Mesendoderm (in vitro differentiated cells): ENCODE measurements around the gene CCDC40.

ENCODE experiments used
- DNase-seq: peaks from one replicate; pipeline ENCODE4 v3.0.0; 2013
- H2AK5ac ChIP-seq: 2 replicates; pipeline ENCODE4 v1.6.1; 2013; ENCODE audit warnings: low read length, inconsistent platforms
- H2BK120ac ChIP-seq: 2 replicates; pipeline ENCODE4 v1.6.1; 2013; ENCODE audit warnings: low read depth, mild to moderate bottlenecking, low read length, moderate library complexity, mixed read lengths
- H2BK15ac ChIP-seq: replicated peaks from 2 replicates; pipeline ENCODE4 v1.6.1; 2013; ENCODE audit warnings: low read depth, mild to moderate bottlenecking, moderate library complexity
- H2BK5ac ChIP-seq: 2 replicates; pipeline ENCODE4 v1.6.1; 2013; ENCODE audit warnings: low read length, inconsistent platforms
- H3K18ac ChIP-seq: 2 replicates; pipeline ENCODE4 v1.6.1; 2013; ENCODE audit warnings: mild to moderate bottlenecking, low read length, mixed read lengths
- H3K23ac ChIP-seq: one replicate; pipeline ENCODE4 v1.6.1; 2013; ENCODE audit warnings: low read length
- H3K27ac ChIP-seq: 2 replicates; pipeline ENCODE4 v1.5.1; 2013; ENCODE audit warnings: low read depth, mild to moderate bottlenecking, inconsistent platforms, low read length, moderate library complexity
- H3K27me3 ChIP-seq: 2 replicates; pipeline ENCODE4 v1.6.1; 2013; ENCODE audit warnings: low read length, control low read depth, mild to moderate bottlenecking, inconsistent platforms; ENCODE audit not compliant: insufficient read depth, poor library complexity
- H3K36me3 ChIP-seq: 2 replicates; pipeline ENCODE4 v1.6.1; 2013; ENCODE audit warnings: low read length, inconsistent platforms; ENCODE audit not compliant: control insufficient read depth, insufficient read depth
- H3K4ac ChIP-seq: one replicate; pipeline ENCODE4 v1.6.1; 2013; ENCODE audit warnings: low read depth, mild to moderate bottlenecking, low read length, moderate library complexity
- H3K4me1 ChIP-seq: 2 replicates; pipeline ENCODE4 v1.6.1; 2013; ENCODE audit warnings: low read depth, low read length, inconsistent platforms; ENCODE audit not compliant: control insufficient read depth
- H3K4me2 ChIP-seq: 2 replicates; pipeline ENCODE4 v1.6.1; 2013; ENCODE audit warnings: low read length
- H3K4me3 ChIP-seq: 2 replicates; pipeline ENCODE4 v1.5.1; 2013; ENCODE audit warnings: mild to moderate bottlenecking, low read length
- H3K56ac ChIP-seq: one replicate; pipeline ENCODE4 v1.6.1; 2013; ENCODE audit warnings: low read length
- H3K79me1 ChIP-seq: 2 replicates; pipeline ENCODE4 v1.6.1; 2013; ENCODE audit warnings: low read length, inconsistent platforms
- H3K79me2 ChIP-seq: 2 replicates; pipeline ENCODE4 v1.6.1; 2013; ENCODE audit warnings: mild to moderate bottlenecking, low read length; ENCODE audit not compliant: control insufficient read depth, insufficient read depth
- H3K9ac ChIP-seq: 2 replicates; pipeline ENCODE4 v1.6.1; 2013; ENCODE audit warnings: low read length, inconsistent platforms
- H4K5ac ChIP-seq: one replicate; pipeline ENCODE4 v1.6.1; 2013; ENCODE audit warnings: low read length
- H4K8ac ChIP-seq: one replicate; pipeline ENCODE4 v1.6.1; 2013; ENCODE audit warnings: low read depth, mild to moderate bottlenecking, control low read depth, low read length, moderate library complexity
- WGBS: extraction: QIAGEN DNeasy Blood & Tissue Kit; methylation state at CpG from one replicate; pipeline ENCODE4 v1.1.7; 2013; ENCODE audit warnings: low lambda C conversion rate, missing lambda C conversion rate; ENCODE audit not compliant: insufficient coverage; ENCODE audit errors: extremely low coverage; 5-methylcytosine and 5-hydroxymethylcytosine counted together

Gene CCDC40

DNA sequence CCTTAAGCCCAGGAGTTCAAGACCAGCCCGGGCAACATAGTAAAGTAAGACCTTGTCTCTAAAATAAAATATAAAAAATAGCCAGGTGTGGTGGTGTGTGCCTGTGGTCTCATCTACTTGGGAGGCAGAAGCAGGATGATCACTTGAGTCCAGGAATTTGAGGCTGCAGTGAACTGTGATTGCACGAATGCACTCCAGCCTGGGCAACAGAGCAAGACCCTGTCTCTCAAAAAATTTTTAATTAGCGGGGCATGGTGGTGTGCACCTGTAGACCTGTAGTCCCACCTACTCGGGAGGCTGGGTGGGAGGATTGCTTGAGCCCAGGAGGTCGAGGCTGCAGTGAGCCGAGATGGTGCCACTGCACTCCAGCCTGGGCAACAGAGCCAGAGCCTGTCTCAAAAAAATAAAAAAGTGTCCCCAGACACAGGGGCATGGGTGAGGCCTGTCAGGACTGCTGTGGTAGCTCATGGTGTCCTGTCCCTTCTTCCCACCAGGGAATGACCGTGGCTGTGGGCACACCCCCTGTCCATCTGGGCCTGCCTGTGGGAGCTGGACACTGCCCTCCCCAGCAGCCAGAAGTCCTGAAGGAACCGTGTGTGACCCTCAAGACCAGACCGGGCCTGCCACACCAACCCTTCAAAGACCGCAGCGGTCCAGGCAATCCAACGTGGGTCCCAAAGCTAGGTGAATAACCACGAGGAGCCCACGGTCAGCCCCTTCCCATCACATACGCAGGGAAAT is 34.1 kb downstream of the CCDC40 start:
- H3K27me3 ChIP-seq, result no peaks in the 10 kb centered on the region
- H4K8ac ChIP-seq, result no peak overlapping the region
- no peak overlapping the region for H3K27ac ChIP-seq
- H3K79me2 ChIP-seq, result no peaks in the 10 kb centered on the region
- no peak for DNase-seq
- H3K36me3 ChIP-seq, result no peaks in the 10 kb centered on the region
- H3K9ac ChIP-seq, result no peak overlapping the region
- H4K5ac ChIP-seq, result no peak overlapping the region
- H2BK5ac ChIP-seq, result no peak overlapping the region
- no peak overlapping the region for H3K4ac ChIP-seq
- H3K18ac ChIP-seq, result no peak overlapping the region
- WGBS, result no CpG with 5 or more reads among the region's 15 CpGs
- no peaks in the 10 kb centered on the region for H3K4me1 ChIP-seq
- no peak overlapping the region for H2BK120ac ChIP-seq
- H3K23ac ChIP-seq, result no peak overlapping the region
- H3K56ac ChIP-seq, result no peak overlapping the region
- no peaks in the 10 kb centered on the region for H3K79me1 ChIP-seq
- no peak overlapping the region for H2BK15ac ChIP-seq
- no peak overlapping the region for H3K4me2 ChIP-seq
- H2AK5ac ChIP-seq, result no peak overlapping the region
- no peak overlapping the region for H3K4me3 ChIP-seq

DNA sequence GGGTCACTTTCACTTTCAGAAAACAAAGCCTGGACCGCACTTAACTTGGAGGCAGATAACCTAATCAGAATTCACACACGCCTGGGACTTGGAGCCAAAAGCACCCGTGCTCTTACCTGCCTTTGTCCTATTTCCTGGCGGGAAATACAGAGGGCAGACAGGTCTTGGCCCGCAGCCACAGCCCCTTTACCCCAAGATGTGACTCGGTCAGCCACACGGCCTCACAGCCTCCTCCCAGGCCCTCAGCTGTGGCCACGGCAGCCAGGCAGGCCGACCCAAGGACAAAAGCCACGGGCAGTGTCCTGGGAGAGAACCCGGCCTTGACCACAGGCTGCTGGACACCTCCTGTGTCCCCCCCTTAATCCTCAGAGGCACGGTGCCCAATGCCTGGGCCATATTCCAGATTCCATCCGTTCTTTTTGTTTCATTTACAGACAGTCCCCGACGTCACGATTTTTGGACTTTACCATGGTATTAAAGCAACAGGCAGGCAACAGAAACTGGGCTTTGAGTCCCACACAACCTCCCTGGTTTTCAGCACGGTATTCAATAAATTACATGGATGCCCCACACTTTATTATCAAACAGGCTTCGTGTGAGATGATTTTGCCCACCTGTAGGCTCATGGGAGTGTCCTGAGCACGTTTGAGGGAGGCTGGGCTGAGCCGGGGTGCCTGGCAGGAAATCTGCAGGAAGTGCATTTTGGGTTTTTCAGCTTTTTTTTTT is 34.8 kb downstream of the CCDC40 start:
- H3K23ac ChIP-seq, result no peak overlapping the region
- H3K4me2 ChIP-seq, result no peak overlapping the region
- H3K18ac ChIP-seq, result no peak overlapping the region
- no peak overlapping the region for H3K56ac ChIP-seq
- no peak for DNase-seq
- no CpG with 5 or more reads among the region's 20 CpGs for WGBS
- H3K36me3 ChIP-seq, result no peaks in the 10 kb centered on the region
- no peaks in the 10 kb centered on the region for H3K79me1 ChIP-seq
- no peak overlapping the region for H2BK15ac ChIP-seq
- H4K8ac ChIP-seq, result no peak overlapping the region
- H3K9ac ChIP-seq, result no peak overlapping the region
- no peak overlapping the region for H3K27ac ChIP-seq
- H2BK5ac ChIP-seq, result no peak overlapping the region
- no peak overlapping the region for H3K4ac ChIP-seq
- no peak overlapping the region for H3K4me3 ChIP-seq
- no peak overlapping the region for H2AK5ac ChIP-seq
- no peaks in the 10 kb centered on the region for H3K27me3 ChIP-seq
- H2BK120ac ChIP-seq, result no peak overlapping the region
- no peak overlapping the region for H4K5ac ChIP-seq
- H3K79me2 ChIP-seq, result no peaks in the 10 kb centered on the region
- no peaks in the 10 kb centered on the region for H3K4me1 ChIP-seq

DNA sequence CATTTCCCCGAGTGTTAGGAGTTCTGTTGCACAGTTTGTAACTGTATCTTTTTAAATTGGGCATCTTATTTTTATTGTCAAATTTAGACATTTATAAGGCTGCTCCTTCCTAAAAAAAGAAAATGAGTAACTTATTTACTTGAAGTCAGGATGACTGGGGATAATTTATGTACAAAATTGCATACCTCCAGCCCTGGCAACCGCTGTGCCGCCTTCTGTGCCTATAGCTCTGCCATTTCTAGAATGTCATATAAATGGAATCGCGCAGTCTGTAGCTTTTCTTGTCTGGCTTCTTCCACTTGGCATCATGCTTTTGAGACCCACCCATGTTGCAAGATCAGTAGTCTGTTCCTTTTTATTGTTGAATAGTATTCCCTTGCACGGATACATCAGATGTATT is 36.0 kb downstream of the CCDC40 start:
- Histone ChIP-seq H3K79me2 (no peaks in the 10 kb centered on the region), H2BK15ac (no peak overlapping the region), H3K27me3 (no peaks in the 10 kb centered on the region), H2BK5ac (no peak overlapping the region), H3K36me3 (no peaks in the 10 kb centered on the region), H3K27ac (no peak overlapping the region), H3K4me3 (no peak overlapping the region), H3K18ac (no peak overlapping the region), H3K4me1 (no peaks in the 10 kb centered on the region), H3K9ac (no peak overlapping the region), H3K4ac (no peak overlapping the region), H4K5ac (no peak overlapping the region), H3K79me1 (no peaks in the 10 kb centered on the region), H4K8ac (no peak overlapping the region), H3K23ac (no peak overlapping the region), H3K4me2 (no peak overlapping the region), H2AK5ac (no peak overlapping the region), H2BK120ac (no peak overlapping the region), H3K56ac (no peak overlapping the region)
- no CpG with 5 or more reads among the region's 6 CpGs for WGBS
- no peak for DNase-seq

DNA sequence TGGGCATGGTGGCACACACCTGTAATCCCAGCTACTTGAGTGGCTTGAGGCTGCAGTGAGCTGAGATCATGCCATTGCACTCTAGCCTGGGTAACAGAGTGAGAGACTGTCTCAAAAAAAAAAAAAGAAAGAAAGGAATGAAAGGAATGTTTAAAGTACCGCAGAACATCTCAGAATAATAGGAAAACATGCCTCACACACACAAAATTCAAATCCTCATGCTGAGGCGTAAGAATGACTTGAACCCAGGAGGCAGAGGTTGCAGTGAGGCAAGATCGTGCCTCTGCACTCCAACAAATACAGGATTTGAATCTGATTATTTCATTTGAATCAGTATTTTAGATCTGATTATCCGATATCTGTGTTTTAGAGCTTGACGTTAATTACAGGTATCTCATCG is 43.6 kb downstream of the CCDC40 start:
- Histone ChIP-seq H3K9ac (no peak overlapping the region), H3K23ac (no peak overlapping the region), H3K4me1 (no peaks in the 10 kb centered on the region), H3K4me3 (no peak overlapping the region), H2BK5ac (no peak overlapping the region), H3K4ac (no peak overlapping the region), H3K27ac (no peak overlapping the region), H3K27me3 (no peaks in the 10 kb centered on the region), H3K79me2 (no peaks in the 10 kb centered on the region), H4K5ac (no peak overlapping the region), H3K56ac (no peak overlapping the region), H2BK15ac (no peak overlapping the region), H3K36me3 (no peaks in the 10 kb centered on the region), H3K4me2 (no peak overlapping the region), H3K79me1 (no peaks in the 10 kb centered on the region), H3K18ac (no peak overlapping the region), H2BK120ac (no peak overlapping the region), H4K8ac (no peak overlapping the region), H2AK5ac (no peak overlapping the region)
- no CpG with 5 or more reads among the region's 6 CpGs for WGBS
- peak; percentile 60 for DNase-seq

DNA sequence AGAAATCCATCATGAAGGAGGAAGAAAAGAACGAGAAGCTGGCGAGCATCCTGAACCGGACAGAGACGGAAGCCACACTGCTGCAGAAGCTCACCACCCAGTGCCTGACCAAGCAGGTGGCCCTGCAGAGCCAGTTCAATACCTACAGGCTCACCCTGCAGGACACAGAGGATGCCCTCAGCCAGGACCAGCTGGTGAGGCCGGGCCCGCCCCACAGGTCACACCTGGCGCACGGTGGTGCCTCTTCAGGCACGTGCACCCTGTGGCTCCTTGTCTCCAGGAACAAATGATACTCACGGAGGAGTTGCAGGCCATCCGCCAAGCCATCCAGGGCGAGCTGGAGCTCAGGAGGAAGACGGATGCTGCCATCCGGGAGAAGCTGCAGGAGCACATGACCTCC is 45.2 kb downstream of the CCDC40 start:
- Histone ChIP-seq H4K5ac (no peak overlapping the region), H3K4me1 (no peaks in the 10 kb centered on the region), H3K9ac (no peak overlapping the region), H3K27me3 (no peaks in the 10 kb centered on the region), H3K4ac (no peak overlapping the region), H3K36me3 (no peaks in the 10 kb centered on the region), H3K56ac (no peak overlapping the region), H3K23ac (no peak overlapping the region), H3K27ac (no peak overlapping the region), H3K18ac (no peak overlapping the region), H2BK5ac (no peak overlapping the region), H3K4me2 (no peak overlapping the region), H3K4me3 (no peak overlapping the region), H3K79me2 (no peaks in the 10 kb centered on the region), H3K79me1 (no peaks in the 10 kb centered on the region), H2AK5ac (no peak overlapping the region), H4K8ac (no peak overlapping the region), H2BK120ac (no peak overlapping the region), H2BK15ac (no peak overlapping the region)
- no CpG with 5 or more reads among the region's 14 CpGs for WGBS
- DNase-seq, result no peak
